Measurements from ENCODE around the gene CCDC187.

Gene CCDC187

DNA sequence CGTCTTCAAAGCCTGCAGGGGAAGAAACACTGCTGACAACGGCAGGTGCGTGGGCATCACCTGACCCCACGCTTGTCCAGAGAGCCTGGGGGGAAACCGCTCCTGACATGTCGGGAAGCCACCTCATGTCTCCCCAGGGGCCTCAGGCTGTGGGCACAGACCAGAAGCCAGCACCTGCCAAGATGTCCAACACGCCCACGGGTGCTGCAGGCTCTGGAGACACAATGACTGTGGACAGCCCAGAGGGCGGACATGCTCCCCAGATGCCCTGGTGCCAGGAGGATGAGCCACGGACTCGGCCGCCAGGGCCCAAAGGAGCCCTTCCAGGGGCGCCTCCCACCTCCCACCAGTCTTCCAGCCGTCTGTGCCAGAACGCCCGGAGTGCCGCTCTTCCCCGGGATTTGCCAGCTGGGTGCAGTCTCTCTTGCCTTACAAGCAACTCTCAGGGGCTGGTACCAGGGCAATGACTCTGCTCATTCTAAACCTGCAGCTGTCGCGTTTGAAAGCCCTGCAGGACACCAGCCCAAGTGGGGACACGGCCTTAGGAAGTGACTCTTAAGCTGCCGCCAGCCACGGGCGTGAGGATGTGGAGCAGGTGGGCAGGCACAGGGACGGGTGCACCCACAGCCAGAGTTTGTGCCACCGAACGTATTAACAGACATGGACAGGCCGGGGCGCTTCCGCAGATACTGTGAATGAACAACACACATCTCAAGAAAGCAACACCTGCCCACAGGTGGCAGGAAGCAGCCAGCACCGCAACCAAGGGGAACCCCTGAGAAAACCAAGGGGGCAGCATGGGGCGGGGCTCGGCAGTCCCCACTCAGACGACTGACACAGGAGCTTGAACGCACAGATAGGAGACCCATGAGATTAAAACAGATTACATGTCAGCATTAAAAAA lies 92.2 kb downstream of the CCDC187 start:
- Histone ChIP-seq H3K27ac (no peak overlapping the region), H3K27me3 (ENCODE audit: insufficient read depth, low read depth) (no peaks in the 10 kb centered on the region), H3K36me3 (ENCODE audit: insufficient read depth) (no peaks in the 10 kb centered on the region), H3K9ac (no peak overlapping the region), H3K4me3 (IDR thresholded peaks at IDR 0.05; ENCODE audit: insufficient read depth, low read depth, low read length) (no peak overlapping the region), H4K20me1 (ENCODE audit: insufficient read depth) (no peaks in the 10 kb centered on the region), H2AFZ (ENCODE audit: low read depth) (no peak overlapping the region), H3K4me1 (ENCODE audit: low read depth, poor library complexity, severe bottlenecking) (peaks cover 34% of the 10 kb centered on the region), H3K79me2 (ENCODE audit: insufficient read depth, low read depth) (no peaks in the 10 kb centered on the region), H3K4me2 (no peak overlapping the region)
- TF ChIP-seq, protein P1, sequence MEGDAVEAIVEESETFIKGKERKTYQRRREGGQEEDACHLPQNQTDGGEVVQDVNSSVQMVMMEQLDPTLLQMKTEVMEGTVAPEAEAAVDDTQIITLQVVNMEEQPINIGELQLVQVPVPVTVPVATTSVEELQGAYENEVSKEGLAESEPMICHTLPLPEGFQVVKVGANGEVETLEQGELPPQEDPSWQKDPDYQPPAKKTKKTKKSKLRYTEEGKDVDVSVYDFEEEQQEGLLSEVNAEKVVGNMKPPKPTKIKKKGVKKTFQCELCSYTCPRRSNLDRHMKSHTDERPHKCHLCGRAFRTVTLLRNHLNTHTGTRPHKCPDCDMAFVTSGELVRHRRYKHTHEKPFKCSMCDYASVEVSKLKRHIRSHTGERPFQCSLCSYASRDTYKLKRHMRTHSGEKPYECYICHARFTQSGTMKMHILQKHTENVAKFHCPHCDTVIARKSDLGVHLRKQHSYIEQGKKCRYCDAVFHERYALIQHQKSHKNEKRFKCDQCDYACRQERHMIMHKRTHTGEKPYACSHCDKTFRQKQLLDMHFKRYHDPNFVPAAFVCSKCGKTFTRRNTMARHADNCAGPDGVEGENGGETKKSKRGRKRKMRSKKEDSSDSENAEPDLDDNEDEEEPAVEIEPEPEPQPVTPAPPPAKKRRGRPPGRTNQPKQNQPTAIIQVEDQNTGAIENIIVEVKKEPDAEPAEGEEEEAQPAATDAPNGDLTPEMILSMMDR (conservative IDR thresholded peaks at IDR 0.05; ENCODE audit: low read depth, low read length) = no peak

DNA sequence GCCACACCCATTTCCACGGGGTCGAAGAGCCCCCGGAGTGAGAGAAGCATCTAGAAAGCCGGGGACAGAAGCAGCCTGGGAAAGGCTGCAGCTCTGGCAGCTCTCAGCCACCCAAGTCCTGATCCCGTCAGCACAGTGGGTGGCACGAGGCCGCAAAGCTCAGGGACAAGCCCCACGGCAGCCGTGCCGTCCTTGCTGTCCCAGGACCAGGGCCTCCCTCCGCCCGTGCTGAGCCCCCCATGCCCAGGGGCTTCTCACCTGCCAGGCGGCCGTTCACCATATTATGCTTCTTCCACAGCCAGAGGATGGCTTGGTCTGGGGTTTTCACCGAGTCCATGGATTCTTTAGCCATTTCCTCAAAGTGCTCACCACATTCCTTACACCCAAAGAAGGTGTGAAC lies 92.9 kb downstream of the CCDC187 start:
- Histone ChIP-seq H3K36me3 (ENCODE audit: insufficient read depth) (no peaks in the 10 kb centered on the region), H3K4me3 (IDR thresholded peaks at IDR 0.05; ENCODE audit: insufficient read depth, low read depth, low read length) (no peak overlapping the region), H3K4me1 (ENCODE audit: low read depth, poor library complexity, severe bottlenecking) (peaks cover 41% of the 10 kb centered on the region), H3K27ac (no peak overlapping the region), H2AFZ (ENCODE audit: low read depth) (no peak overlapping the region), H3K27me3 (ENCODE audit: insufficient read depth, low read depth) (no peaks in the 10 kb centered on the region), H3K9ac (no peak overlapping the region), H3K79me2 (ENCODE audit: insufficient read depth, low read depth) (no peaks in the 10 kb centered on the region), H3K4me2 (no peak overlapping the region), H4K20me1 (ENCODE audit: insufficient read depth) (no peaks in the 10 kb centered on the region)
- TF ChIP-seq, protein P1 (conservative IDR thresholded peaks at IDR 0.05; ENCODE audit: low read depth, low read length) = no peak

DNA sequence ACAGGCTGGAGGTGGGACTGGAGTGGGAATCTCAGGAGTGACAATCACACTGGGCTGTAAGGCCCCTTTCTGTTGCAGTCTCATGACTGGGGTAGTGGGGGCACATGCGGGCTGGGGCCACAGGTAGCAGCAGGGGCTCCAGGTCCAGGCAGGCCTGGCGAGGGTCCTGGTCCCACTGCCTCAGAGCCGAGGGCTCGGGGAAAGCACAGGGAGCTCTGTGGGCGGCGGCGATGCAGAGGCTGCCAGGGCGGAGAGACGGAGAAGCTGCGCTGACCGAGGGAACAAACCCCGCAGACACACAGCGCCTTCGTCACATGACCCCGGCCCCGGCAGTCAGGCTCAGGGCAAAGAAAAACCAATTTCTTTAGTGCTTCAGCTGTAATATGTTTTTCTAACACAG lies 93.6 kb downstream of the CCDC187 start:
- Histone ChIP-seq H2AFZ (ENCODE audit: low read depth) (no peak overlapping the region), H3K4me1 (ENCODE audit: low read depth, poor library complexity, severe bottlenecking) (peaks cover 48% of the 10 kb centered on the region), H3K36me3 (ENCODE audit: insufficient read depth) (no peaks in the 10 kb centered on the region), H3K4me3 (IDR thresholded peaks at IDR 0.05; ENCODE audit: insufficient read depth, low read depth, low read length) (no peak overlapping the region), H3K9ac (no peak overlapping the region), H3K27ac (no peak overlapping the region), H4K20me1 (ENCODE audit: insufficient read depth) (no peaks in the 10 kb centered on the region), H3K79me2 (ENCODE audit: insufficient read depth, low read depth) (no peaks in the 10 kb centered on the region), H3K4me2 (no peak overlapping the region), H3K27me3 (ENCODE audit: insufficient read depth, low read depth) (no peaks in the 10 kb centered on the region)
- TF ChIP-seq, protein P1 (conservative IDR thresholded peaks at IDR 0.05; ENCODE audit: low read depth, low read length) = no peak

DNA sequence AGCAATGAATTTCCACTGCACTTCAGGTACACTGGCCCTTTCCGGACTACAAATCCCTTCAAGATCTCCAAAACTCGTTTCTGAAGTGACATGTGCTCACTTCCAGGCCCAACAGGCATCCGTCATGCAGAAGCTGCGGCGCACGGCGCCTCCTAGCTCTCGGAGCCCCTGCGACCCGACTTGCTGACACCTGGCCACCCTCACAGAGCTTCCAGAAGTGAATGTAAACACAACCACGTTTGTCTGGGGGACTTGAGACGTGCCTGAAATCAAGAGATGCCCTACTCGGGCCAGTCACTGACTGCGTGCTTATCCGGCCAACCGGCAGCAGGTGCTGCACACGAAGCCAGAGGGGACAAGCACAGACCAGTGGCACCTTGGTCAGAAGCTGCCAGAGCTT lies 94.1 kb downstream of the CCDC187 start:
- Histone ChIP-seq H3K9ac (no peak overlapping the region), H2AFZ (ENCODE audit: low read depth) (no peak overlapping the region), H3K79me2 (ENCODE audit: insufficient read depth, low read depth) (no peaks in the 10 kb centered on the region), H3K4me2 (no peak overlapping the region), H3K27ac (no peak overlapping the region), H3K27me3 (ENCODE audit: insufficient read depth, low read depth) (no peaks in the 10 kb centered on the region), H3K4me3 (IDR thresholded peaks at IDR 0.05; ENCODE audit: insufficient read depth, low read depth, low read length) (no peak overlapping the region), H3K36me3 (ENCODE audit: insufficient read depth) (no peaks in the 10 kb centered on the region), H3K4me1 (ENCODE audit: low read depth, poor library complexity, severe bottlenecking) (peaks cover 50% of the 10 kb centered on the region), H4K20me1 (ENCODE audit: insufficient read depth) (no peaks in the 10 kb centered on the region)
- TF ChIP-seq, protein P1 (conservative IDR thresholded peaks at IDR 0.05; ENCODE audit: low read depth, low read length) = no peak
